NCI-H146 (cell line): ENCODE data around the gene FRMD1.

ENCODE experiments used
- DNase-seq: peaks from one replicate; lab custom pipeline; 2025; lab: John Stamatoyannopoulos, UW

Gene FRMD1

DNA sequence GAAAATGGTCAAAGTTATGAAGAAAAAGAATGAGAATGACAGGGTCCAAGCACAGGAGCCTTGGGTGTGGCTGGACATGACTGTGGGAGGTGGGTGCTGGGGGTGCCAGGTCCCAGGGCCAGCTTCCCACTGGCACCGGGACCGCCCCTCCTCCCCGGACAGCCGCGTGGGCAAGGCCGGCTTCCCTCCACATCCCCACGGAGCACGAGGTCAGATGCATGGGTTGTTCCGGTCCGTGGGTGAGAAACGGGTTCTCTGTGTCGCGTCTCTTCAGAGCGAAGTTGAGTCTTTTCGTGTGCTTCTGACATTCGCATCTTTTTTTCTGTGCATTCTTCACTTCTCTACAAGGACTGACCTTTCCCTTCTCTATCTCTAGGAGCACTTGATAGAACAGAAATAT is 51.5 kb downstream of the FRMD1 start:
- no peak for DNase-seq

GRCh38 chr6:168026925-168027324 is 52.1 kb downstream of the FRMD1 start:
- DNase-seq: no peak

GRCh38 chr6:168025831-168026710 is 52.9 kb downstream of the FRMD1 start:
- no peak for DNase-seq

- no peak for DNase-seq
Observed at GRCh38 chr6:168024951-168025510, 54.0 kb downstream of the FRMD1 start.

DNA sequence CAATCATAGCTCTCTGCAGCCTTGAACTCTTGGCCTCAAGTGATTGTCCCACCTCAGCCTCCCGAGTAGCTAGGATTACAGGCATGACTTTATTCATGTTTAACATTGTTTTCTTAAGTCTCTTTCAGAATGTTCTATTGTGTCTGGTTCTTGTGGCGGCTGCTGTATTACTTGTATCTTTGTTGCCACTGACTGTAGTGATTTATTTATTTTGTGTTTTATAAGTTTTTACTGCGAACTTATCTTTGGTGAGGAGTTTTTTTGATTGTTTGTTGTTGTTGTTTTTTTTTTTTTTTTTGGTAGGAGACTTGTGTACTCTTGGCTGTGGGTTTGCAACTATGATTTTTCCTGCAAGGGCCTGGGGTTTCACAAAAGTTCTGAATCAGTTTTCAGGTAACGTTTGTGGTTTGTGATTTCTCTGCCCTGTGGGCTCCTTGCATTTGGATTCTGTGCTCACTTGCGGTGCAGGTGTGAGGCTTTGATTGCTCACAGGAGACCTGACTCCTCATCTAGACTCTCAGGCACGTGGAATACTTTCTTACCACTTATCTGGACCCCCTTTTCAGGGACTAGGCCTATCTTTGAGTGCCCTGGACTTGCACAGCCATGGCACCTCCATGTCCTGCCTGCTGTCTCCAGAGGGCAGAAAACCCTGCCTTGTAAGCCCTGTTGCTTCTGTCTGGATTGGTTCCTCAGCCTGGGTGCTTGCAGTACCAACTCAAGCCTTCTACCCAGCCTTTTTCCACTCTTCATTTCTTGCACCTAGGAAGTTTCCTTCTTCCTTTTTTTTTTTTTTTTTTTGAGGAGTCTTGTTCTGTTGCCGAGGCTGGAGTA is 56.3 kb downstream of the FRMD1 start:
- no peak for DNase-seq

DNA sequence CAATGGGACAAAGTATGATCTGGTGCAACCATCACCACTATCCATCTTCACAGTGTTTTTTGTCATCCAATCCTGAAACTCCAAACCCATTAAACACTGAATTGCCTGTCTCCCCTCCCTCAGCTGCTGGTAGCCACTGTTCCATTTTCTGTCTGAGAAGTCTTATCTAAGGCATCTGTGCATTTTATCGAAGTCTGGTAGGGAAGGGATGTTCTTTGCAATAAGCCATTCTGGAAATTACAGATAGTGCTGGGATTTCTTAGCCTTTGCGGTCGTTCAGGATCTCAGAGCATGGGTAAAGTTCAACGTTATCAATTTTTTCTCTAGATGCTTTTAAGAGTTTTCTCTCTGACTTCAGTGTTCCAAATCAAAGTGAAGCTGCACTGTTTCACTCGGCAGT is 57.4 kb downstream of the FRMD1 start:
- DNase-seq: no peak

DNA sequence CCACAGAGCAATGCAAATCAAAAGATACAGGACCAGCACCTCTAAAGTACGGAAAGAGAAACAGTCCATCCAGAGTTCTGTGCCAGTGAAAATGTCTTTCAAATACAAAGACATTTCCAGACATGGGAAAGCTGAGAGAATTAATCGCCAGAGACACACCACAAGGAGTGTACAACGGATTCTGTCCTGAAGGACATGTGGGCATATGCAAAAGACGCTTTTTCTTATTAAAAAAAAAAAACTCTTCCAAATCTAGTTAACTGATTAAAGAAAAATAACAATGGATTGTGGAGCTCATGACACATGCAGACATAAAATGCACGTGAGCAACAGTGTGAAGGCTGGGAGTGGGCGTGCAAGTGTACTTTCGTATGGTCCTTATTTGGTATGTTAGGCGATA is 58.8 kb downstream of the FRMD1 start:
- no peak for DNase-seq

- no peak for DNase-seq
Observed at GRCh38 chr6:168018664-168019063, 60.3 kb downstream of the FRMD1 start.

DNA sequence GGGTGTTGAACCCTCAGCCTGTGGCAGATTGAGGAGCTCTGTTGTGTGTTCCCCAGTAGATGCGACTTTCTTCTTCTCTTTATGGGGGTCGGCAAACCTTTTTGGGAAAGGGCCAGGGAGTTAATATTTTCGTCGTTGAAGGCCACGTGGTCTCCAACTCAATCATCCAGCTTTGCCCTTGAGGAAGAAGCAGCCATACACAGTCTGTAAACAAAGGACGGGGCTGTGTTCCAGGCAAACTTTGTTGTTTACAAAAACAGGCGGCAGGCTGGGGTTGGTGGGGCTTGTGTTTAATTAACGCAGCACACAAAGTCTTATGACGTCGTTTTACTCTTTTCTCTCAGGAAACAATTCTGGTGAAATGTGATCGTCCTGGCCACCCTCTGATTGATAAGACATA is 61.4 kb downstream of the FRMD1 start:
- DNase-seq: no peak

DNA sequence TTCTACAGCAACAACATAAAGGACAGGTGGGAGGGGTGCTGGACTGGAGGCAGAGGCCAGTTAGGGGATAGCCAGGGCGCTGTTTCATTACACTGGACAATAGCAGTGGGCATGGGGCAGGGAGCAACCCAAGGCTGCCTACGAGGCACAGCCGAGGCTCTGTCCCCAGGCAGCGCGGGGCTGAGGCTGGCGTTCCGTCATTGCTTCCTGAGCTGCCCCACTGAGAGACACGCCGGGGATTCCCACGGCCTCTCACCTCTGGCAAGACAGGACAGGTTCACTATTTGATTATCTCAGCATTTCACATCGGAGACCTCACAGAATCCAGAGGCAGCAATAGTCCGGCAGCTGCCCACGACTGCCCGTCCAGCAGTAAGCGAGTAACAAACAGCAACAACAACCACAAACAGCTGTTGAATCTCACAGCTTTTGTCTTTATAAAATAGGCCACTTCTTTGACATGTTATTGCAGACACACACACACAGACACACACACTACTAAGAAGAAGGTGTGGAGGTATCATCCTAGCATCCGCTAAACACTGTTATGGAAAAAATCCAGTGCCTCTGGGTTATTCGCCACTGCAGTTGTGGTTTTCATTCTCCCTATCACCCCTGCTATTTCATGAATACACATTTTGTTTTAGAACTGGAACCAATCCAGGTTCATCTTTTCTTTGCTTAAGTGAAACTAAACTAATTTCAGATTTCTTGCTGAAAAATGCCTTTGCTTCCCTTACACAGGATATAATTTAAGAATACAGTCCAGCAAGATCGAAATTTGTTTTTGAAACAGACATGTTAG is 62.1 kb downstream of the FRMD1 start:
- DNase-seq: no peak

GRCh38 chr6:168016176-168016620 is 62.8 kb downstream of the FRMD1 start:
- DNase-seq: no peak

- no peak for DNase-seq
Observed at GRCh38 chr6:168015482-168016175, 63.4 kb downstream of the FRMD1 start.

GRCh38 chr6:168015009-168015408 is 64.0 kb downstream of the FRMD1 start:
- DNase-seq: no peak

DNA sequence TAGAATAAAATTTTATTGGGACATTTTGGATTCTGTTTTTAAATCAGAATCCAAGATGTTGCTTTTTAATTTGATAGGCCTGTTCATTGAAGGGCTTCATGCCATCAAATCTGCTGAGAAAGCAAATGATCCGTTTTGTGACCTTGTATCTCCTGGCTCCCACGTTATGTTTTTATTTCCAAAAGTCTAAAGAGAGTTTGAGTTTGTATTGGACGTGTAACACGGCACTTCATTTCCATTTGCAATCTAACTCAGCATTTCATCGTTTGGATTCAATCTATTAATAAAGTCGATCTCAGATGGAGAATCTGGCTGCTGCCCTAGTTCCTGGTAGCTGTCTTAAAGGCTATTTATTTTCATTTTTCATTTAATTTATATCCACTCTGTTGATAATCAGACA is 64.6 kb downstream of the FRMD1 start:
- DNase-seq: no peak

DNA sequence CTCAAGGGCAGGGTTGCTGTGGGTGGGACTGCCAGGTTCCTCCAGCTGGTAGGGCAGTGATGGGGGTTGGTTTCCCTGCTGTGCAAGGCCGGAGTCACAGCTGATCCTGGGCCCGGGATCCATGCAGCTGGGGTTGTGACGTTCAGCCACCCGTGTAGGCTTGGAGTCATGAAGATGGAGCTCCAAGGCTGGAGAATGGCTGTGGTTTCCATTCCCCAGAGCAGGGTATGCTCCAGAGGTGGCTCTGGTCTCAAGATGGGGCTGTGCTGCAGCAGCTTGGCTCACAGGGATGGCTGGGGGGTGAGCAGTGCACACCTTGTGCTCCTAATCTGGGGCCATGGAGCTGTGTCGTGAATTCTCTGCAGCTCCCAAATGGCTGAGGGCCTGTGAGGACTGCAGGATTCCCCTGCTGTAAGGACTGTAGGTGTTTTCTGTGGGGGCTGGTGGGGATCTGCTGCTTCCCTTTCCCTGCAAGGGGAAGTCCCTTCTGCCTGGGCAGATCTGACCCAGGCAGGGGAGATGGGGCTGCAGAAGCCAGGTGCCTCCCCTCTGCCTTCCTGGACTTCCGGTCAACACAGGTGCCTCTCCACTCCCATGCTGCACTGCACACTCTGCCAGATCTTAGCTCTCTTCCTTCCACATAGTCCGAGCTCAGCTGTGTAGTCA is 65.6 kb downstream of the FRMD1 start:
- no peak for DNase-seq

DNA sequence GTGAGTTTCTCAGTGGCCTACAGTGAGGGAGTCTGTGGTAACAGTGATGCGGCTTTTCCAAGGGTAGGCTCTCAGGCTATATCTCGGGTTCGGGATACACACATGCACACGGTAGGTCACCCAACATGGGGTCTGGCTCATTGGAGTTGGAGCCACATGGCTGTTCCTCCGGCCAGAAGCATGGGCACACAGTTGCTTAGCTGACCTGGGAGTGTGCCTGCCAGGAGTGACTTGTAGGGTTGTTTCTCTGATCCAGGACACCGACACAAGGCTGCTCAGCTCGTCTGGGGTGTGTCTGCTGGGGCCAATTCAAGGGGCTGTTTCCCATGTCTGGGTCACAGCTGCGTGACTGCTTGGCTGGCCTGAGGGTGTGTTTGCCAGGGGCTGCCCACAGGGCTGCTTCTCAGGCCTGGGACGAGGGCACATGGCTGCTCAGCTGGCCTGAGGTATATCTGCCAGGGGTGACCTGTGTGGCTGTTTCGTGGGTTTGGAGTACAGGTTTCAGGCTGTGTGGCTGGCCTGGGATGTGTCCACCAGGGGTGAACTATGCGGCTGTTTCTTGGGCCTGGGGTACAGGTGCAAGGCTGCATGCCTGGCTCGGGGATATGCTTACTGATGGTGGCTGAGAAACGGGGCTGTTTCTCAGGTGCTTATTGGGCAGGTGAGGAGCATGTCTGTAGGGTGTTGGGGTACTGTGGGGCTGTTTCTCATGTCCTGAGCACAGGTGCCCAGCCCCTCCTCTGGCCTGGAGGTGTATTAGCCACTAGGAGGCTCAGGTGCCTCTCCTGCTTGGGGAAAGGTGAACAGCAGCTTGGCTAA is 66.4 kb downstream of the FRMD1 start:
- DNase-seq: no peak

GRCh38 chr6:168011291-168011690 is 67.7 kb downstream of the FRMD1 start:
- no peak for DNase-seq

DNA sequence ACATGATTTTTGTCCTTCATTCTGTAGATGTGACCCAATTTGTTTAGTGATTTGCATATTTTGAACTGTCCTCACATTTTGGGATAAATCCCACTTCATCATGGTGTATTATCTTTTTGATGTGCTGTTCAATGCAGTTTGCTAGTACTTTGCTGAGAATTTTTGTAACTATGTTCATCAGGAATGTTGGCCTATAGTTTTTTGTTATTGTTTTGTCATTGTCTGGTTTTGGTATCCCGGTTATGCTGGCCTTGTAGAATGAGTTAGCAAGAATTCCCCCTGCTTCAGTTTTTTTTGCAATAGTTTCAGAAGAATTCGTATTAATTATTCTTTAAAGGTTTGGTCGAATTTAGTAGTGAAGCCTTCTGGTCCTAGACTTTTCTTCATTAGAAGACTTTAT is 69.7 kb downstream of the FRMD1 start:
- DNase-seq: no peak

DNA sequence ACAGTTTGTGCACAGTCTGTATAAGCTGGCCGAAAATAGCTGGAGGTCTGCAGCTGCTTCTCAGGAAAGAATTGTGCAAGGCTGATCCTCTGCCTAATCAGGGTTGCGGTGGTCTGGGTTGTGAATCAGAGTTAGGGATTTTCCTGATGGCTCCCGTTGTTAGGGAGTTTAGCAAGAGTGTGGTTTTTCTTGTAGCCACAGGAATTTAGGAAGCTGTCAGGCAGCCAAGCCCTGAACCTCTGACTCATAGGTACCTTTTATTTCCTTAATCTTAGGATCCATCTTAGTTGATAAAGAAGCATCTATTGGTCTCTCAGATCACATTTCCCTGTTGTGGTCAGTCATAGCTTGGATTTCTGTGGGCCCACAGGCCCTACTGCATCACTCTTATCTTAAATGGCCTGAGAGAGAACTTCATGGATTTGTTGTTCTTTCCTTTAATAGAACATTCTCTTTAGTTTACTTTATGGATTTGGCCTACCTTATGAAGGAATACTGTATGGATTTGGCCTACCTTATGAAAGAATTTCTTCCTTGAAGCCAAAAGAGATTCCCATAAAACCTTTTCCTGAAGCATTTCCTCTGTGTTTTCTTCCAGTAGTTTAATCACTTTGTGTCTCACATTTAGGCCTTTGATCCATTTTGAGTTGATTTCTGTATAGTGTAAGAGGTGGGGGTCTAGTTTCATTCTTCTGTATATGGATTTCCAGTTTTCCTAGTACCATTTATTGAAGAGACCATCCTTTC is 71.2 kb downstream of the FRMD1 start:
- DNase-seq: no peak
